Adrenal gland (tissue), 5 donors: ENCODE data around the gene TLR2.

Source experiments
- POLR2A ChIP-seq, 2 donors: fragments of 450-650 bp; IDR thresholded peaks; one replicate each; pipeline ENCODE4 v1.6.1; 2017; ENCODE audit warnings: antibody characterized with exemption in 2 of 2, mild to moderate bottlenecking in 2 of 2, moderate library complexity in 1 of 2
- TF ChIP-seq, protein P1 (sequence below), 6 experiments: fragments of 450-650 bp in 4 of 6; fragments of 200-600 bp in 2 of 6; sonication (generic) in 1 of 6; IDR thresholded peaks; 1 replicate in 5 of 6; 2 replicates in 1 of 6; pipeline versions ENCODE4 v1.5.1 to v1.8.0; 2016 to 2021; ENCODE audit warnings: antibody characterized with exemption in 6 of 6, mild to moderate bottlenecking in 2 of 6, moderate library complexity in 1 of 6
- donor health status: DM: no; HTN: no; CAD: no.

DNA sequence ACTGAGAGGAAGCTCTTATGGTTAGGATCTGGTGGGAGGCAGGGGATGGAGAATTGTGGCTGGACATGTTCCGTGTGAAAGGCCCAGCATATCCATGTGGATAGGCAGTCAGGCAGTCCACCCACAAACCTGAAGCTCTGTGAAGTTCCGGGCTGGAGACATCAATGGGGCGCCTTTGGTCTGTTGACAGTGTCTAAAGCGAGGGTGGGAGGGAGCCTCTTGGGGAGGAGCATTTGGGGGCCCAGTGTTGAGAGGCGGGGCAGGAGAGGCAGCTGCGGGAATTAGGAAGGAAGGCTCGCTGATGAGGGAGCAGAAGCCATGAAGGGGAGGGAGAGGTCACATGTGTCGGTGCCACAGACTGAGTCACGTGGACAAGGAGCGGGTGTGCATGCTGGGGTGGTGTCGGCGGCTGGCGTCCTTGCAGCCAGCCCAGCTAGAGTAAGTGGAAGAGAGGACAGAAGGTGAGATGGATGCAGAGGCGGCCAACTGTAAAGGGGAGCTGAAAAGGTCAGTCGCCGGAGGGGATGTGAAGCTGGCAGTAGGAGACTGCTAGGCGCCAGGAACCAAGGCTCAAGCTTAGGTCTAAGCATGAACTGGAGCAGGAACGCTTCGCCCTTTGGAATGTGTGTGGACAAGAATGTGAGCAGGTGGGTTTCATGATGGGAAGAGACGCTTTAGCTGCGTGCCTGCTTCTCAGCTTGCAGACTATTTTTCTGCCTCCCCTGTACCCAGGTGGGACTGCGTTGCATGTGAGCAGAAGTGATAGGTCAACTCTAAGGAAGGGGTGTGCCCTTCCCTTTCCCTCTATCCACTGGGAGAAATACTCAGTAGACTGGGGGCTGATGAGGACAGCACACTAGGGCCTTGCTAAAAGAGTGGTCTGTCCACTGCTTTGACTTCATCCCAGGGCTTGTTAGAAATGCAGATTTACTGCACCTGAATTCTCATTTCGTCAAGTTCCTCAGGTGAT is 44.0 kb upstream of the TLR2 start:
- TF ChIP-seq POLR2A (IDR thresholded peaks at IDR 0.05), result no peak
- TF ChIP-seq, protein P1, sequence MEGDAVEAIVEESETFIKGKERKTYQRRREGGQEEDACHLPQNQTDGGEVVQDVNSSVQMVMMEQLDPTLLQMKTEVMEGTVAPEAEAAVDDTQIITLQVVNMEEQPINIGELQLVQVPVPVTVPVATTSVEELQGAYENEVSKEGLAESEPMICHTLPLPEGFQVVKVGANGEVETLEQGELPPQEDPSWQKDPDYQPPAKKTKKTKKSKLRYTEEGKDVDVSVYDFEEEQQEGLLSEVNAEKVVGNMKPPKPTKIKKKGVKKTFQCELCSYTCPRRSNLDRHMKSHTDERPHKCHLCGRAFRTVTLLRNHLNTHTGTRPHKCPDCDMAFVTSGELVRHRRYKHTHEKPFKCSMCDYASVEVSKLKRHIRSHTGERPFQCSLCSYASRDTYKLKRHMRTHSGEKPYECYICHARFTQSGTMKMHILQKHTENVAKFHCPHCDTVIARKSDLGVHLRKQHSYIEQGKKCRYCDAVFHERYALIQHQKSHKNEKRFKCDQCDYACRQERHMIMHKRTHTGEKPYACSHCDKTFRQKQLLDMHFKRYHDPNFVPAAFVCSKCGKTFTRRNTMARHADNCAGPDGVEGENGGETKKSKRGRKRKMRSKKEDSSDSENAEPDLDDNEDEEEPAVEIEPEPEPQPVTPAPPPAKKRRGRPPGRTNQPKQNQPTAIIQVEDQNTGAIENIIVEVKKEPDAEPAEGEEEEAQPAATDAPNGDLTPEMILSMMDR (IDR thresholded peaks at IDR 0.05), result no peak
